ENCODE measurements around the gene ILF3.

- no peak for TF ChIP-seq SIN3A (IDR thresholded peaks at IDR 0.05; ENCODE audit: borderline replicate concordance, insufficient read depth, low read depth, low read length)
- no peak for TF ChIP-seq CTCF (IDR thresholded peaks at IDR 0.05)
These were observed 7.8 kb downstream of the ILF3 start for GRCh38 chr19:10661946-10662345.
